ENCODE data around the gene HNRNPUL2. TPM values are rescaled to one million over a fixed set of nuclear protein-coding genes. Genes with fewer than 3 reads are reported as not detected.

Gene HNRNPUL2
- 9.9 and 12.5 TPM in 2 replicates for total RNA-seq

GRCh38 chr11:62727165-62727871 is at the start of gene HNRNPUL2:
TSS of gene HNRNPUL2 (minus strand) at chr11:62727457. CDS start at chr11:62727156, 301 bp downstream.

GRCh38 chr11:62771144-62772021 is 44.1 kb upstream of the HNRNPUL2 start, which contains the start of gene TAF6L:
TSS of gene TAF6L (plus strand) at chr11:62771396. CDS start at chr11:62775784, 4,388 bp downstream.

GRCh38 chr11:62753736-62754603 is 26.7 kb upstream of the HNRNPUL2 start, which contains the start of gene ZBTB3:
TSS of gene ZBTB3 (minus strand) at chr11:62754160. CDS start at chr11:62753664, 496 bp downstream.

GRCh38 chr11:62728171-62728988 is 1.1 kb upstream of the HNRNPUL2 start, which contains the start of gene TTC9C:
TSS of gene TTC9C (plus strand) at chr11:62728486. CDS start at chr11:62728849, 363 bp downstream.

GRCh38 chr11:62707277-62707861 is 19.9 kb downstream of the HNRNPUL2 start, which contains the start of the genes BSCL2 and GNG3:
TSS of gene BSCL2 (minus strand) at chr11:62707424. CDS start at chr11:62707195, 229 bp downstream.
TSS of gene GNG3 (plus strand) at chr11:62707676. CDS start at chr11:62708296, 620 bp downstream.

GRCh38 chr11:62689421-62690183 is 37.7 kb downstream of the HNRNPUL2 start, which contains the start of gene LRRN4CL:
TSS of gene LRRN4CL (minus strand) at chr11:62689530. CDS start at chr11:62688508, 1,022 bp downstream.

GRCh38 chr11:62678770-62679696 is 48.2 kb downstream of the HNRNPUL2 start, which contains the start of gene UBXN1:
TSS of gene UBXN1 (minus strand) at chr11:62679073. CDS start at chr11:62678923, 150 bp downstream.

GRCh38 chr11:62671608-62672389 is 55.5 kb downstream of the HNRNPUL2 start, which contains the start of the genes LBHD1 and UQCC3:
TSS of gene LBHD1 (minus strand) at chr11:62672267. CDS start at chr11:62670031, 2,236 bp downstream.
TSS of gene UQCC3 (plus strand) at chr11:62671673. CDS start at chr11:62671746, 73 bp downstream.

GRCh38 chr11:62665075-62665598 is 62.1 kb downstream of the HNRNPUL2 start, which contains the start of the genes C11orf98 and CSKMT:
TSS of gene C11orf98 (minus strand) at chr11:62665210. CDS start at chr11:62665169, 41 bp downstream.
TSS of gene CSKMT (plus strand) at chr11:62665312. CDS start at chr11:62665880, 568 bp downstream.

Small RNA genes lying within 50 kb of the gene (small RNA-seq; reads per million reads assigned to genes)
- gene SNORA57 = not detected

Other genes with a start within 250 kb of the HNRNPUL2 start
- 800 and 1,162 TPM in 2 replicates for gene AHNAK, start 180.7 kb downstream of the HNRNPUL2 start, total RNA-seq
- 828 and 1,333 TPM in 2 replicates for gene EEF1G, start 153.6 kb downstream of the HNRNPUL2 start, total RNA-seq
- 4.8 and 7.6 TPM in 2 replicates for gene TUT1, start 135.9 kb downstream of the HNRNPUL2 start, total RNA-seq
- gene MTA2, start 125.6 kb downstream of the HNRNPUL2 start, total RNA-seq = 95.2 and 143 TPM in 2 replicates
- 22.0 and 25.6 TPM in 2 replicates for gene EML3, start 114.7 kb downstream of the HNRNPUL2 start, total RNA-seq
- 3.1 and 4.4 TPM in 2 replicates for gene ROM1, start 114.2 kb downstream of the HNRNPUL2 start, total RNA-seq
- gene B3GAT3, start 105.5 kb downstream of the HNRNPUL2 start, total RNA-seq = 28.0 and 42.3 TPM in 2 replicates
- 178 and 191 TPM in 2 replicates for gene GANAB, start 80.8 kb downstream of the HNRNPUL2 start, total RNA-seq
- 30.5 and 34.8 TPM in 2 replicates for gene INTS5, start 74.2 kb downstream of the HNRNPUL2 start, total RNA-seq
- gene C11orf98, start 62.2 kb downstream of the HNRNPUL2 start, total RNA-seq = 24.8 and 29.4 TPM in 2 replicates
- gene CSKMT, start 62.1 kb downstream of the HNRNPUL2 start, total RNA-seq = 8.5 and 17.6 TPM in 2 replicates
- 7.8 and 9.2 TPM in 2 replicates for gene UQCC3, start 55.8 kb downstream of the HNRNPUL2 start, total RNA-seq
- 8.0 and 8.5 TPM in 2 replicates for gene LBHD1, start 55.2 kb downstream of the HNRNPUL2 start, total RNA-seq
- gene UBXN1, start 48.4 kb downstream of the HNRNPUL2 start, total RNA-seq = 70.6 and 99.2 TPM in 2 replicates
- 16.4 and 38.2 TPM in 2 replicates for gene LRRN4CL, start 37.9 kb downstream of the HNRNPUL2 start, total RNA-seq
- 36.0 and 43.4 TPM in 2 replicates for gene BSCL2, start 20.0 kb downstream of the HNRNPUL2 start, total RNA-seq
- not detected in 2 replicates for gene GNG3, start 19.8 kb downstream of the HNRNPUL2 start, total RNA-seq
- 32.3 and 36.0 TPM in 2 replicates for gene TTC9C, start 1.0 kb upstream of the HNRNPUL2 start, total RNA-seq
- 12.3 and 13.6 TPM in 2 replicates for gene ZBTB3, start 26.7 kb upstream of the HNRNPUL2 start, total RNA-seq
- 44.4 and 55.5 TPM in 2 replicates for gene POLR2G, start 34.1 kb upstream of the HNRNPUL2 start, total RNA-seq
- 14.7 and 19.5 TPM in 2 replicates for gene TAF6L, start 43.9 kb upstream of the HNRNPUL2 start, total RNA-seq
- 25.0 and 38.9 TPM in 2 replicates for gene TMEM179B, start 59.9 kb upstream of the HNRNPUL2 start, total RNA-seq
- gene TMEM223, start 64.5 kb upstream of the HNRNPUL2 start, total RNA-seq = 15.8 and 18.4 TPM in 2 replicates
- gene NXF1, start 78.0 kb upstream of the HNRNPUL2 start, total RNA-seq = 24.2 and 26.1 TPM in 2 replicates
- 31.5 and 36.0 TPM in 2 replicates for gene STX5, start 104.6 kb upstream of the HNRNPUL2 start, total RNA-seq
- gene TEX54, start 105.4 kb upstream of the HNRNPUL2 start, total RNA-seq = not detected in 2 replicates
- 63.9 and 71.0 TPM in 2 replicates for gene WDR74, start 112.1 kb upstream of the HNRNPUL2 start, total RNA-seq
- gene SLC3A2, start 153.4 kb upstream of the HNRNPUL2 start, total RNA-seq = 130 and 160 TPM in 2 replicates
- gene CHRM1, start 193.9 kb upstream of the HNRNPUL2 start, total RNA-seq = not detected in 2 replicates

All from subcutaneous preadipocyte (primary cell).